Activated CD4-positive, alpha-beta T cell treated with anti-CD3 and anti-CD28 coated beads for 36 hours (primary cell): ENCODE data around the gene CES1. TPM values are rescaled to one million over a fixed set of nuclear protein-coding genes. Genes with fewer than 3 reads are reported as not detected.
"Not testable (repeated sequence)": the region's sequence is repeated elsewhere in the genome, so short reads cannot be mapped to it uniquely, and the experiment has no call there.

Experiments
- ATAC-seq: fragments of 200-7000 bp; cut with Tn5 transposase; one replicate; pipeline ENCODE4 v1.10.0; 2021; ENCODE audit warnings: mild to moderate bottlenecking, moderate library complexity
- CTCF ChIA-PET: fragments of 350-600 bp; sonication (Branson Sonifier 250); formaldehyde crosslinking; loops from one replicate; lab custom pipeline; 2021; ENCODE audit warnings: antibody characterized with exemption; lab: Charles Lee
- POLR2A ChIA-PET: fragments of 350-600 bp; sonication (Branson Sonifier 250); formaldehyde crosslinking; loops from one replicate; lab custom pipeline; 2021; ENCODE audit warnings: antibody characterized with exemption, inconsistent platforms; lab: Charles Lee
- DNase-seq: peaks from one replicate; pipeline ENCODE4 v3.0.0-alpha.2; 2020
- H3K27ac Mint-ChIP-seq: one replicate; pipeline ENCODE4 v1.8.0; 2021; ENCODE audit warnings: mixed read lengths
- H3K27me3 Mint-ChIP-seq: one replicate; pipeline ENCODE4 v1.8.0; 2021; ENCODE audit warnings: mixed read lengths
- H3K36me3 Mint-ChIP-seq: one replicate; pipeline ENCODE4 v1.8.0; 2021; ENCODE audit warnings: low read depth, mixed read lengths
- H3K4me1 Mint-ChIP-seq: one replicate; pipeline ENCODE4 v1.8.0; 2021; ENCODE audit warnings: mixed read lengths
- H3K4me3 Mint-ChIP-seq: one replicate; pipeline ENCODE4 v1.8.0; 2021; ENCODE audit warnings: mild to moderate bottlenecking, moderate library complexity, mixed read lengths
- H3K9me3 Mint-ChIP-seq: one replicate; pipeline ENCODE4 v1.8.0; 2021; ENCODE audit warnings: low read depth, mixed read lengths
- intact Hi-C, 2 experiments: fragments of 100-400 bp; cut with DNase I in 1 of 2; cut with micrococcal nuclease in 1 of 2; formaldehyde crosslinking; loops; one replicate each; pipeline versions ENCODE4 v1.14.2 to v1.15.1; 2022 to 2024; cut with DNase I, micrococcal nuclease
- total RNA-seq, 2 experiments: library from RNA; stranded (reverse); gene quantifications; one replicate each; pipeline ENCODE4 v1.2.3, GENCODE V29; 2021

The CES1 gene
- total RNA-seq, 2 experiments from 2014 or later: not detected

GRCh38 chr16:55814174-55814573, 18.7 kb downstream of the CES1 start:
- POLR2A ChIA-PET, intact Hi-C loops, CTCF ChIA-PET, ATAC-seq, H3K27ac Mint-ChIP-seq, H3K9me3 Mint-ChIP-seq, DNase-seq, H3K36me3 Mint-ChIP-seq, H3K4me1 Mint-ChIP-seq, H3K4me3 Mint-ChIP-seq: not testable (repeated sequence)
- H3K27me3 Mint-ChIP-seq: peaks cover 25% of the 10 kb centered on the region

GRCh38 chr16:55813730-55814129, 19.2 kb downstream of the CES1 start:
- H3K27me3 Mint-ChIP-seq: peaks cover 24% of the 10 kb centered on the region

GRCh38 chr16:55812951-55813350, 19.9 kb downstream of the CES1 start:
- H3K4me3 Mint-ChIP-seq: no peak overlapping the region
- ATAC-seq: no peak
- peaks cover 25% of the 10 kb centered on the region for H3K27me3 Mint-ChIP-seq
- ChIA-PET POLR2A (no interaction called here), CTCF (no interaction called here)
- intact Hi-C loops: no loop called here
- no peaks in the 10 kb centered on the region for H3K4me1 Mint-ChIP-seq
- no peaks in the 10 kb centered on the region for H3K9me3 Mint-ChIP-seq
- no peaks in the 10 kb centered on the region for H3K36me3 Mint-ChIP-seq
- no peak for DNase-seq
- H3K27ac Mint-ChIP-seq: no peak overlapping the region

More at GRCh38 chr16:55813730-55814129, 19.2 kb downstream of the CES1 start:
- H3K36me3 Mint-ChIP-seq, intact Hi-C loops, POLR2A ChIA-PET, H3K27ac Mint-ChIP-seq, CTCF ChIA-PET, H3K4me3 Mint-ChIP-seq, ATAC-seq, H3K9me3 Mint-ChIP-seq, H3K4me1 Mint-ChIP-seq, DNase-seq: not testable (repeated sequence)

GRCh38 chr16:55811811-55812210, 21.1 kb downstream of the CES1 start:
- H3K27ac Mint-ChIP-seq: no peak overlapping the region
- intact Hi-C loops: no loop called here
- ATAC-seq (no peak), DNase-seq (no peak)
- H3K4me3 Mint-ChIP-seq: no peak overlapping the region
- no peaks in the 10 kb centered on the region for H3K36me3 Mint-ChIP-seq
- no peaks in the 10 kb centered on the region for H3K4me1 Mint-ChIP-seq
- POLR2A ChIA-PET: no interaction called here
- no peaks in the 10 kb centered on the region for H3K9me3 Mint-ChIP-seq
- H3K27me3 Mint-ChIP-seq: peaks cover 21% of the 10 kb centered on the region
- CTCF ChIA-PET: no interaction called here

GRCh38 chr16:55810451-55810961, 22.4 kb downstream of the CES1 start:
- Mint-ChIP-seq H3K27ac (no peak overlapping the region), H3K4me3 (no peak overlapping the region), H3K27me3 (peaks cover 17% of the 10 kb centered on the region), H3K4me1 (no peaks in the 10 kb centered on the region), H3K36me3 (no peaks in the 10 kb centered on the region), H3K9me3 (no peaks in the 10 kb centered on the region)
- CTCF ChIA-PET: no interaction called here
- no peak for ATAC-seq
- intact Hi-C loops: no loop called here
- POLR2A ChIA-PET: no interaction called here
- DNase-seq: no peak

GRCh38 chr16:55809851-55810250, 23.0 kb downstream of the CES1 start:
- Mint-ChIP-seq H3K9me3 (no peaks in the 10 kb centered on the region), H3K4me3 (no peak overlapping the region), H3K27me3 (peaks cover 17% of the 10 kb centered on the region), H3K27ac (no peak overlapping the region), H3K36me3 (no peaks in the 10 kb centered on the region), H3K4me1 (no peaks in the 10 kb centered on the region)
- intact Hi-C loops: no loop called here
- CTCF ChIA-PET: no interaction called here
- DNase-seq (no peak), ATAC-seq (no peak)
- POLR2A ChIA-PET: no interaction called here

- Mint-ChIP-seq H3K27me3 (peaks cover 13% of the 10 kb centered on the region), H3K9me3 (no peaks in the 10 kb centered on the region), H3K36me3 (no peaks in the 10 kb centered on the region), H3K27ac (no peak overlapping the region), H3K4me3 (no peak overlapping the region), H3K4me1 (no peaks in the 10 kb centered on the region)
- ATAC-seq (no peak), DNase-seq (no peak)
- ChIA-PET POLR2A (no interaction called here), CTCF (no interaction called here)
- intact Hi-C loops: no loop called here
These were observed 23.5 kb downstream of the CES1 start for GRCh38 chr16:55809386-55809785.

GRCh38 chr16:55808286-55808685, 24.6 kb downstream of the CES1 start:
- H3K9me3 Mint-ChIP-seq, ATAC-seq, intact Hi-C loops, H3K27ac Mint-ChIP-seq, CTCF ChIA-PET, H3K4me3 Mint-ChIP-seq, DNase-seq, H3K4me1 Mint-ChIP-seq, H3K36me3 Mint-ChIP-seq, POLR2A ChIA-PET: not testable (repeated sequence)
- H3K27me3 Mint-ChIP-seq: peaks cover 13% of the 10 kb centered on the region

GRCh38 chr16:55805104-55805503, 27.8 kb downstream of the CES1 start:
- CTCF ChIA-PET, H3K4me1 Mint-ChIP-seq, H3K4me3 Mint-ChIP-seq, H3K9me3 Mint-ChIP-seq, H3K27me3 Mint-ChIP-seq, POLR2A ChIA-PET, H3K36me3 Mint-ChIP-seq, intact Hi-C loops, ATAC-seq, H3K27ac Mint-ChIP-seq, DNase-seq: not testable (repeated sequence)

- ATAC-seq, H3K36me3 Mint-ChIP-seq, H3K27ac Mint-ChIP-seq, H3K9me3 Mint-ChIP-seq, DNase-seq, H3K4me3 Mint-ChIP-seq, intact Hi-C loops, H3K27me3 Mint-ChIP-seq, POLR2A ChIA-PET, H3K4me1 Mint-ChIP-seq, CTCF ChIA-PET: not testable (repeated sequence)
These were observed 29.2 kb downstream of the CES1 start for GRCh38 chr16:55803681-55804080.

- H3K9me3 Mint-ChIP-seq, H3K4me3 Mint-ChIP-seq, H3K4me1 Mint-ChIP-seq, H3K27me3 Mint-ChIP-seq, CTCF ChIA-PET, intact Hi-C loops, H3K27ac Mint-ChIP-seq, ATAC-seq, POLR2A ChIA-PET, DNase-seq, H3K36me3 Mint-ChIP-seq: not testable (repeated sequence)
These were observed 39.9 kb downstream of the CES1 start for GRCh38 chr16:55792934-55793374.

- POLR2A ChIA-PET, intact Hi-C loops, H3K4me3 Mint-ChIP-seq, H3K4me1 Mint-ChIP-seq, H3K27ac Mint-ChIP-seq, H3K36me3 Mint-ChIP-seq, ATAC-seq, DNase-seq, CTCF ChIA-PET, H3K27me3 Mint-ChIP-seq, H3K9me3 Mint-ChIP-seq: not testable (repeated sequence)
These were observed 41.4 kb downstream of the CES1 start for GRCh38 chr16:55791512-55791911.
